Activated CD8-positive, alpha-beta memory T cell treated with anti-CD3 and anti-CD28 coated beads for 24 hours (primary cell): ENCODE data around the gene SP9.

Experiments used
- DNase-seq: peaks from one replicate; pipeline ENCODE4 v3.0.0-alpha.2; 2020

SP9 gene

GRCh38 chr2:174334781-174335251 lies at the start of gene SP9:
Gene SP9, plus strand, starts transcription at chr2:174334954. Its CDS starts 139 bp downstream, at chr2:174335093.
- DNase-seq: peak; percentile 63

- DNase-seq: no peak
These were observed 48.6 kb upstream of the SP9 start for GRCh38 chr2:174286172-174286571.

- DNase-seq: no peak
These were observed 41.8 kb upstream of the SP9 start for GRCh38 chr2:174292908-174293307.

GRCh38 chr2:174300114-174300513 lies 34.6 kb upstream of the SP9 start:
- DNase-seq: no peak

- no peak for DNase-seq
These were observed 22.0 kb upstream of the SP9 start for GRCh38 chr2:174312581-174313234.

- DNase-seq: no peak
These were observed 12.6 kb upstream of the SP9 start for GRCh38 chr2:174322149-174322548.

GRCh38 chr2:174322746-174323145 lies 12.0 kb upstream of the SP9 start:
- no peak for DNase-seq

GRCh38 chr2:174324530-174324929 lies 10.2 kb upstream of the SP9 start:
- DNase-seq: no peak

GRCh38 chr2:174325373-174326160 lies 9.2 kb upstream of the SP9 start:
- no peak for DNase-seq

- DNase-seq: peak; percentile 71
These were observed 8.4 kb upstream of the SP9 start for GRCh38 chr2:174326161-174327020.

GRCh38 chr2:174327021-174327840 lies 7.5 kb upstream of the SP9 start:
- peak; percentile 64 for DNase-seq

- DNase-seq: no peak
These were observed 7.0 kb upstream of the SP9 start for GRCh38 chr2:174327841-174328113.

- DNase-seq: peak; percentile 57
These were observed 6.4 kb upstream of the SP9 start for GRCh38 chr2:174328114-174328960.

GRCh38 chr2:174328961-174329715 lies 5.6 kb upstream of the SP9 start:
- no peak for DNase-seq

- no peak for DNase-seq
These were observed 3.7 kb upstream of the SP9 start for GRCh38 chr2:174330945-174331594.

GRCh38 chr2:174331595-174332216 lies 3.0 kb upstream of the SP9 start:
- no peak for DNase-seq

- DNase-seq: no peak
These were observed 2.4 kb upstream of the SP9 start for GRCh38 chr2:174332217-174332963.

GRCh38 chr2:174333017-174333371 lies 1.8 kb upstream of the SP9 start:
- no peak for DNase-seq
